Measurements from ENCODE around the gene EFNA1.

DNA sequence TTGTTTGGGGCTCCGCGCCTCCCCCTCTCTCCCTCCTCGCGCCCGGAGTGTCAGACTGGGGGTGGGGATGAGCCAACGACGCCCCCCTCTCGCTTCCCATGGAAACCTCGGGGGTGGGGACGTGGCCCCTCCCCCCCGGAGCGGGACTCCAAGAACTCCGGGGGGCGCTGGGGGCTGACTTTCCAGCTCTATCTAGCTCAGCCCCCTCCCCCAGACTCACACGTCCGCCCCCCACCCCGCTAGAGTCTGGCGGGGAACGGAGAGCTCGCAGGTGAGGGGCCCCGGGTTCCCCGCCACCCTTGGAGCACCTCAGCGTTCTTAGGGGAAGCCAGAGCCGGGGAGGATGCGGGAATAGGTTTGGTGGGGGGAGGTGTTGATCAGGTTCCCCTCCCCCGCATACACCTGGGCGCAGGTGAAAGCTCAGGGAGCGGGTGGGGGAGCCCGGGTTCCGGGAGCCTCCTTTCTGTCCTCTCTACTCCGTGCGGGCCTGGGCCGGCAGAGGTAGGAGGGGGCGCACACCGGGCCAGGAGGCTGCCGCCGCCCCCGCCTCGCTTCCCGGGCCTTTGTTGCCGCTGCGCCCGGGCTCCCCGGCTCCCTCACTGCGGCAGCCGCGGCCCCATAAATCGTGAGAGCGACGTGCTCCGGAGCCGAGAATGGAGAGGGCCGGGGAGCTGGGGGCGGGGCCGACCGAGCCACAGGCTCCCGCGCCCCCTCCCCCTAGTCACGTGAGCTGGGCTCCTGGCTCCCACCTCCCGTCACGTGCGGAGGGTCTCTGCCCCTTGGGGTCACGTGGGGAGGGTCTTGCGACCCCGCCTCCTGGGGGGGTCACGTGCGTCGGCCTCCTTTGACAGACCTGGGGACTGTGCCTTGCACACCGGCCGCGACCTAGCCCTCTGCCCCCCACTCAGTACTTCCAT, 47.1 kb upstream of the EFNA1 start:
- no peak for TF ChIP-seq EZH2 (IDR thresholded peaks at IDR 0.05; ENCODE audit: borderline replicate concordance, low read depth, low read length, poor library complexity, severe bottlenecking)
- TF ChIP-seq CTCF (conservative IDR thresholded peaks at IDR 0.05; ENCODE audit: low read depth, low read length): no peak
